ENCODE data around the gene CDON.

CDON gene

DNA sequence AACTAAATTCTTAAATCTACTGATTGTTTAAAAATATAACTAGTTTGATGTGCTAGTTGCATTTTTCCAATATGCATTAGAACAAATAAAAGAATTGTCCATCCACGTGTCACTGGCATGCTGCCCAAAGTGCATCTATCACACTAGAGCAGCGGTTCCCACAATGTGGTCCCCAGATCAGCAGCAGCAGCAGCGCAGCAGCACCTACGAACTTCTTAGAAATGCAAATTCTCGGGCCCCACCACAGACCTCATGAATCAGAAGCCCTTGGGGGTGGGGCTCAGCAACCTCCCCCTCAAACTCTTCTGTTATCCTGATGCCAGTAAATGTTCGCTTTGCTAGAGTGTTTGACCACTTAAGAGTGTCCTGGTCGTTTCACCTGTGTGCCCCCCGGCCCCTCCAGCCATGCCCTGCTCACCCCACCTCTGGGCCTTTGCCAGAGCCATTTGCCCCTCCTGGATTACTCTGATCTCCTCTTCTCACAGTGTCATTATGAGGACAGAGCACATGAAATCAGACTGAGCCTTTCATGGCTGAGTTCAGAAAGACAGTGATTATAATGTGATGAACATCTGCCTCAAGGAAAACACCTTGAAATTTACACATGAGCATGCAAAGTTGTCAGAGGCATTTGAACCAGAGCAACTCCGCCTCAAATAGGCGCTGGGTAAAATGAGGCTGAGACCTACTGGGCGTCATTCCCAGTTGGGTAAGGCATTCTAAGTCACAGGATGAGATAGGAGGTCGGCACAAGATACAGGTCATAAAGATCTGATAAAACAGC, 129.4 kb downstream of the CDON start:
- H3K4me3 ChIP-seq (replicated peaks; ENCODE audit: low read depth, low read length) = no peak overlapping the region
- no peak for DNase-seq (ENCODE audit: low read depth)
- TF ChIP-seq, protein P1, sequence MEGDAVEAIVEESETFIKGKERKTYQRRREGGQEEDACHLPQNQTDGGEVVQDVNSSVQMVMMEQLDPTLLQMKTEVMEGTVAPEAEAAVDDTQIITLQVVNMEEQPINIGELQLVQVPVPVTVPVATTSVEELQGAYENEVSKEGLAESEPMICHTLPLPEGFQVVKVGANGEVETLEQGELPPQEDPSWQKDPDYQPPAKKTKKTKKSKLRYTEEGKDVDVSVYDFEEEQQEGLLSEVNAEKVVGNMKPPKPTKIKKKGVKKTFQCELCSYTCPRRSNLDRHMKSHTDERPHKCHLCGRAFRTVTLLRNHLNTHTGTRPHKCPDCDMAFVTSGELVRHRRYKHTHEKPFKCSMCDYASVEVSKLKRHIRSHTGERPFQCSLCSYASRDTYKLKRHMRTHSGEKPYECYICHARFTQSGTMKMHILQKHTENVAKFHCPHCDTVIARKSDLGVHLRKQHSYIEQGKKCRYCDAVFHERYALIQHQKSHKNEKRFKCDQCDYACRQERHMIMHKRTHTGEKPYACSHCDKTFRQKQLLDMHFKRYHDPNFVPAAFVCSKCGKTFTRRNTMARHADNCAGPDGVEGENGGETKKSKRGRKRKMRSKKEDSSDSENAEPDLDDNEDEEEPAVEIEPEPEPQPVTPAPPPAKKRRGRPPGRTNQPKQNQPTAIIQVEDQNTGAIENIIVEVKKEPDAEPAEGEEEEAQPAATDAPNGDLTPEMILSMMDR (IDR thresholded peaks at IDR 0.05; ENCODE audit: low read length, missing control alignments) = no peak

- TF ChIP-seq, protein P1 (IDR thresholded peaks at IDR 0.05; ENCODE audit: low read length, missing control alignments) = no peak
- no peak overlapping the region for H3K4me3 ChIP-seq (replicated peaks; ENCODE audit: low read depth, low read length)
- DNase-seq (ENCODE audit: low read depth) = no peak
Observed at GRCh38 chr11:125932301-125932700, 130.4 kb downstream of the CDON start.

DNA sequence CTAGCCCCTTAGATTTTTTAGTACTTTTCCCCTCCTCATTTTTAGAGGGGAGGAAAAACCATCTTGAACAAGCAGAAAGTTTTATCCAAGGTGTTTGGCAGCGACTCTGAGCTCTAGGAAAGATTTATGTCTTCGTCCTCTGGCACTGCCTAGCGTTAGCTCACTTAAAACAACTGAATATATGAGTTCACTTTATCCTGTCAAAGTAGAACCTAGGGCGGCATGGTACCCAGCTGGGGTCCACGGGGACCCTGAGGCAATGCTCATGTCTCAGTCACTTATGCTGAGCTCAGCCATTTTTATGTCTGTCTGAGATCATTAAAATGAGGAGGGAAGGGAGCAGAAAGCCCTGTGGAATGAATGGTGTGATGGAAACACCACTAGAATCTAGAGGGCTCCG, 131.0 kb downstream of the CDON start:
- TF ChIP-seq, protein P1 (IDR thresholded peaks at IDR 0.05; ENCODE audit: low read length, missing control alignments) = no peak
- H3K4me3 ChIP-seq (replicated peaks; ENCODE audit: low read depth, low read length) = no peak overlapping the region
- DNase-seq (ENCODE audit: low read depth) = no peak

- TF ChIP-seq, protein P1 (IDR thresholded peaks at IDR 0.05; ENCODE audit: low read length, missing control alignments) = no peak
- DNase-seq (ENCODE audit: low read depth) = no peak
- no peak overlapping the region for H3K4me3 ChIP-seq (replicated peaks; ENCODE audit: low read depth, low read length)
Observed at GRCh38 chr11:125931116-125931515, 131.6 kb downstream of the CDON start.

GRCh38 chr11:125930076-125930450, 132.6 kb downstream of the CDON start:
- no peak overlapping the region for H3K4me3 ChIP-seq (replicated peaks; ENCODE audit: low read depth, low read length)
- TF ChIP-seq, protein P1 (IDR thresholded peaks at IDR 0.05; ENCODE audit: low read length, missing control alignments) = no peak
- no peak for DNase-seq (ENCODE audit: low read depth)

GRCh38 chr11:125929445-125930075, 133.1 kb downstream of the CDON start:
- DNase-seq (ENCODE audit: low read depth) = no peak
- TF ChIP-seq, protein P1 (IDR thresholded peaks at IDR 0.05; ENCODE audit: low read length, missing control alignments) = no peak
- no peak overlapping the region for H3K4me3 ChIP-seq (replicated peaks; ENCODE audit: low read depth, low read length)

Data from fibroblast of pulmonary artery (primary cell).